ENCODE measurements around the gene ARHGAP44.

The ARHGAP44 gene

GRCh38 chr17:12994341-12995074, 205.2 kb downstream of the ARHGAP44 start:
- Histone ChIP-seq H3K4me3 (ENCODE audit: extremely low read depth, insufficient read depth, low read length, poor library complexity, severe bottlenecking) (no peak overlapping the region), H3K4me1 (ENCODE audit: control insufficient read depth, insufficient read depth, low read length, poor library complexity, severe bottlenecking) (no peaks in the 10 kb centered on the region), H3K27ac (ENCODE audit: low read depth, low read length, severe bottlenecking) (no peak overlapping the region), H3K36me3 (ENCODE audit: control insufficient read depth, insufficient read depth, low read length) (peaks cover 97% of the 10 kb centered on the region), H3K9me3 (ENCODE audit: control insufficient read depth, low read length) (no peaks in the 10 kb centered on the region)
- 95 to 99% methylated on average over 14 to 19 of the region's 19 CpGs for WGBS, 2 experiments (ENCODE audit: insufficient coverage in 2 of 2)

GRCh38 chr17:12995106-12995895, 206.0 kb downstream of the ARHGAP44 start:
- Histone ChIP-seq H3K4me3 (ENCODE audit: extremely low read depth, insufficient read depth, low read length, poor library complexity, severe bottlenecking) (no peak overlapping the region), H3K36me3 (ENCODE audit: control insufficient read depth, insufficient read depth, low read length) (peaks cover 99% of the 10 kb centered on the region), H3K4me1 (ENCODE audit: control insufficient read depth, insufficient read depth, low read length, poor library complexity, severe bottlenecking) (no peaks in the 10 kb centered on the region), H3K27ac (ENCODE audit: low read depth, low read length, severe bottlenecking) (no peak overlapping the region), H3K9me3 (ENCODE audit: control insufficient read depth, low read length) (no peaks in the 10 kb centered on the region)
- 88 to 93% methylated on average over 10 of the region's 11 CpGs for WGBS, 2 experiments (ENCODE audit: insufficient coverage in 2 of 2)

DNA sequence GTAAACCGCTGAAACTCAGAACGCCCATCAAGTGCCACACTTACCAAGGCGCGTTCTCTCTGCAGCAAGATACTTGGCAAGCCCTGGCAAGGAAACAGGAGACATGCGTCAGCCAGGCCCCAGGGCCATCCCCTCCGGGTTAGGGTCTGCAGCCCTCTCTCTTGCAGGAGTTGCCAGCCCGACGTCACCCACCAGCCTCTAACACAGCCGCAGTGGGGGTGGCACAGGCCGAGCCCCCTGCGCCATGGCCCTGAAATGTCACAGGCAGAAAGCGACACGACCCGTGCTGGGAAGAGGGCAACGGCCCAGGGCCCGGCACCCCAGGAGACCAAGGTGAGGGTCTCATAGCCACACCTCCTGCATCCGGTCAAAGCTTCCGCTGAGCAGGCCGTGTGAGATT, 206.6 kb downstream of the ARHGAP44 start:
- peaks cover 99% of the 10 kb centered on the region for H3K36me3 ChIP-seq (ENCODE audit: control insufficient read depth, insufficient read depth, low read length)
- WGBS, 2 experiments (ENCODE audit: insufficient coverage in 2 of 2) = 93 to 95% methylated on average over 19 of the region's 19 CpGs

GRCh38 chr17:12996357-12996756, 207.1 kb downstream of the ARHGAP44 start:
- no peaks in the 10 kb centered on the region for H3K9me3 ChIP-seq (ENCODE audit: control insufficient read depth, low read length)
- no peak overlapping the region for H3K27ac ChIP-seq (ENCODE audit: low read depth, low read length, severe bottlenecking)
- no peaks in the 10 kb centered on the region for H3K4me1 ChIP-seq (ENCODE audit: control insufficient read depth, insufficient read depth, low read length, poor library complexity, severe bottlenecking)
- WGBS, 2 experiments (ENCODE audit: insufficient coverage in 2 of 2) = 88 to 96% methylated on average over 10 of the region's 10 CpGs
- peaks cover 98% of the 10 kb centered on the region for H3K36me3 ChIP-seq (ENCODE audit: control insufficient read depth, insufficient read depth, low read length)
- H3K4me3 ChIP-seq (ENCODE audit: extremely low read depth, insufficient read depth, low read length, poor library complexity, severe bottlenecking) = no peak overlapping the region

More for the DNA sequence above, 206.6 kb downstream of the ARHGAP44 start:
- no peaks in the 10 kb centered on the region for H3K4me1 ChIP-seq (ENCODE audit: control insufficient read depth, insufficient read depth, low read length, poor library complexity, severe bottlenecking)
- no peak overlapping the region for H3K4me3 ChIP-seq (ENCODE audit: extremely low read depth, insufficient read depth, low read length, poor library complexity, severe bottlenecking)
- no peak overlapping the region for H3K27ac ChIP-seq (ENCODE audit: low read depth, low read length, severe bottlenecking)
- no peaks in the 10 kb centered on the region for H3K9me3 ChIP-seq (ENCODE audit: control insufficient read depth, low read length)

- no peaks in the 10 kb centered on the region for H3K4me1 ChIP-seq (ENCODE audit: control insufficient read depth, insufficient read depth, low read length, poor library complexity, severe bottlenecking)
- 92 to 98% methylated on average over 5 of the region's 5 CpGs for WGBS, 2 experiments (ENCODE audit: insufficient coverage in 2 of 2)
- H3K36me3 ChIP-seq (ENCODE audit: control insufficient read depth, insufficient read depth, low read length) = peaks cover 98% of the 10 kb centered on the region
- H3K9me3 ChIP-seq (ENCODE audit: control insufficient read depth, low read length) = no peaks in the 10 kb centered on the region
- no peak overlapping the region for H3K27ac ChIP-seq (ENCODE audit: low read depth, low read length, severe bottlenecking)
- no peak overlapping the region for H3K4me3 ChIP-seq (ENCODE audit: extremely low read depth, insufficient read depth, low read length, poor library complexity, severe bottlenecking)
Measured at GRCh38 chr17:12996941-12997340, 207.6 kb downstream of the ARHGAP44 start.

DNA sequence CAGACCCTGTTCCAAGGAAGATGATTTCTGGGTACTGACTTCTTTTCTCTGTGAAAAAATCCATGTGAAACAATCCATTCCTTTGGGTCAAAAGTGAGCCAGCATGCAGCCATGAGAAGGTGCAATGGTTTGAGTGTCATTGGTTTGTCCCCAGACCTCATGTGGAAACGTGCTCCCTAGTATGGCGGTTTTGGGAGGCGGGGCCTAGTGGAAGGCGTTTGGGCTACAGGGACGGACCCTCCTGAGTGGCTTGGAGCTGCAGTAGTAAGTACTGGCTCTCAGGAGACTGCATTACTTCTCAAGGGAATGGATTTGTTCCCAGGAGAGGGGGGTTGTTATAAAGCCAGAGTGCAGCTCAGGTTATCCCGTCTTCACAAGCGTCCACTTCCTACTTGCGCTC, 209.2 kb downstream of the ARHGAP44 start:
- Histone ChIP-seq H3K36me3 (ENCODE audit: control insufficient read depth, insufficient read depth, low read length) (peaks cover 98% of the 10 kb centered on the region), H3K9me3 (ENCODE audit: control insufficient read depth, low read length) (no peaks in the 10 kb centered on the region), H3K27ac (ENCODE audit: low read depth, low read length, severe bottlenecking) (no peak overlapping the region), H3K4me3 (ENCODE audit: extremely low read depth, insufficient read depth, low read length, poor library complexity, severe bottlenecking) (no peak overlapping the region), H3K4me1 (ENCODE audit: control insufficient read depth, insufficient read depth, low read length, poor library complexity, severe bottlenecking) (no peaks in the 10 kb centered on the region)
- 96 to 98% methylated on average over 8 of the region's 8 CpGs for WGBS, 2 experiments (ENCODE audit: insufficient coverage in 2 of 2)

DNA sequence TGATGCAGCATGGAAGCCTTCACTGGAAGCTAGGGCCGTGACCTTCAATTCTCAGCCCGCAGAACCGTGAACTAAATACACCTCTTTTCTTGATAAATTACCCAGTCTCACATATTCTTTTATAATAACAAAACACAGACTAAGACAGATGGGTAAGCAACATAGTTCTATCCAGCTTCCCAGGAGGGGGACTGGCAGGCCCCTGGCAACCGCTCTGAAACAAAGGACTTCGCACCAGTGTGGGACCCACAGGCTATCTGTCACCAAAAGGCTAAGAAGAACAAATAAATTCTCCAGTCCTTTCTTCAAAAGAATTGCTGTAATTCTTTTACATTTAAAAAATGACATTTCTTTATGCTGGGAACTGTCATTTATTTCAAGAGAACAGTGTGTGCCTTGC, 209.6 kb downstream of the ARHGAP44 start:
- WGBS, 2 experiments (ENCODE audit: insufficient coverage in 2 of 2) = 83 to 92% methylated on average over 2 to 4 of the region's 5 CpGs
- no peaks in the 10 kb centered on the region for H3K4me1 ChIP-seq (ENCODE audit: control insufficient read depth, insufficient read depth, low read length, poor library complexity, severe bottlenecking)
- no peaks in the 10 kb centered on the region for H3K9me3 ChIP-seq (ENCODE audit: control insufficient read depth, low read length)
- H3K36me3 ChIP-seq (ENCODE audit: control insufficient read depth, insufficient read depth, low read length) = peaks cover 95% of the 10 kb centered on the region
- H3K27ac ChIP-seq (ENCODE audit: low read depth, low read length, severe bottlenecking) = no peak overlapping the region
- no peak overlapping the region for H3K4me3 ChIP-seq (ENCODE audit: extremely low read depth, insufficient read depth, low read length, poor library complexity, severe bottlenecking)

GRCh38 chr17:13000561-13000960, 211.3 kb downstream of the ARHGAP44 start:
- Histone ChIP-seq H3K4me3 (ENCODE audit: extremely low read depth, insufficient read depth, low read length, poor library complexity, severe bottlenecking) (no peak overlapping the region), H3K36me3 (ENCODE audit: control insufficient read depth, insufficient read depth, low read length) (peaks cover 94% of the 10 kb centered on the region), H3K4me1 (ENCODE audit: control insufficient read depth, insufficient read depth, low read length, poor library complexity, severe bottlenecking) (no peaks in the 10 kb centered on the region), H3K27ac (ENCODE audit: low read depth, low read length, severe bottlenecking) (no peak overlapping the region), H3K9me3 (ENCODE audit: control insufficient read depth, low read length) (no peaks in the 10 kb centered on the region)
- WGBS, 2 experiments (ENCODE audit: insufficient coverage in 2 of 2) = 94 to 98% methylated on average over 7 to 8 of the region's 8 CpGs

DNA sequence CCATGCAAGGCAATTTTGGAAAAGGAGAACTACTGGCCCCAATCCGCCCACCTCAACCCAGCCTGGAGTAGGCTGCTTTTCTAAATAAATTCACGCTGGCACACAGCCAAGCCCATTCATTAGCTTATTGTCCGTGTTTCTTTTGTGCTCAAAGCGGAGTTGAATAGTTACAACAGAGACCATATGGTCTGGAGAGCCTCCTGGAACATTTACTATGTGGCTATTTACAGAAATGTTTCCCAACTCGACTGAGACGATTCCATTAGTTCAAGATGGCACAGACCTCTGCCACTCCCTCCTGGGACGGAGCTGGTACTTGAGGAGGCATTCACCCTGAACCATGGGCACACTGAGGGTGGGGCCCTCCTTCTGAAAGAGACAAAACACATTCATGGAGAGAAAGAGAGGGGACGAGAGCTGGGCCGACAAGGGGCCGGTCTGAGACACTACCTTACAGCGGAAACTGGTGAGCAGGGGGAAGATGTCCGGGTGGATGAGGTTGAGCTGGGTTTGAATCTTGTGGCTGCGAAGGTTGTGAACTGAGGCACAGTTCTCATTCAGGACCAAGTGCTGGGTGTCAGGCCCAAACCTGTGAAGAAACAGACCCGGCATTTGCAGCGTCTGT, 212.8 kb downstream of the ARHGAP44 start:
- WGBS, 2 experiments (ENCODE audit: insufficient coverage in 2 of 2) = 90 to 97% methylated on average over 12 to 13 of the region's 15 CpGs
- Histone ChIP-seq H3K4me3 (ENCODE audit: extremely low read depth, insufficient read depth, low read length, poor library complexity, severe bottlenecking) (no peak overlapping the region), H3K36me3 (ENCODE audit: control insufficient read depth, insufficient read depth, low read length) (peaks cover 91% of the 10 kb centered on the region), H3K27ac (ENCODE audit: low read depth, low read length, severe bottlenecking) (no peak overlapping the region), H3K4me1 (ENCODE audit: control insufficient read depth, insufficient read depth, low read length, poor library complexity, severe bottlenecking) (no peaks in the 10 kb centered on the region), H3K9me3 (ENCODE audit: control insufficient read depth, low read length) (no peaks in the 10 kb centered on the region)

GRCh38 chr17:13002761-13003453, 213.6 kb downstream of the ARHGAP44 start:
- WGBS, 2 experiments (ENCODE audit: insufficient coverage in 2 of 2) = 37 to 57% methylated on average over 10 to 11 of the region's 15 CpGs
- H3K27ac ChIP-seq (ENCODE audit: low read depth, low read length, severe bottlenecking) = no peak overlapping the region
- peaks cover 91% of the 10 kb centered on the region for H3K36me3 ChIP-seq (ENCODE audit: control insufficient read depth, insufficient read depth, low read length)

More at GRCh38 chr17:13002761-13003453, 213.6 kb downstream of the ARHGAP44 start:
- H3K9me3 ChIP-seq (ENCODE audit: control insufficient read depth, low read length) = no peaks in the 10 kb centered on the region
- H3K4me3 ChIP-seq (ENCODE audit: extremely low read depth, insufficient read depth, low read length, poor library complexity, severe bottlenecking) = no peak overlapping the region
- no peaks in the 10 kb centered on the region for H3K4me1 ChIP-seq (ENCODE audit: control insufficient read depth, insufficient read depth, low read length, poor library complexity, severe bottlenecking)
